Activated naive CD4-positive, alpha-beta T cell treated with anti-CD3 and anti-CD28 coated beads, Interleukin-2, amount 50 U/mL, for 16 hours (primary cell): ENCODE data around the gene GRIN2C.
A peak's percentile ranks its signal among the peaks of the same experiment; 100 is the strongest.
"Not testable (repeated sequence)": the region's sequence is repeated elsewhere in the genome, so short reads cannot be mapped to it uniquely, and the experiment has no call there.

Experiments used
- DNase-seq: peaks from one replicate; pipeline ENCODE4 v3.0.0-alpha.2; 2020

Gene GRIN2C

DNA sequence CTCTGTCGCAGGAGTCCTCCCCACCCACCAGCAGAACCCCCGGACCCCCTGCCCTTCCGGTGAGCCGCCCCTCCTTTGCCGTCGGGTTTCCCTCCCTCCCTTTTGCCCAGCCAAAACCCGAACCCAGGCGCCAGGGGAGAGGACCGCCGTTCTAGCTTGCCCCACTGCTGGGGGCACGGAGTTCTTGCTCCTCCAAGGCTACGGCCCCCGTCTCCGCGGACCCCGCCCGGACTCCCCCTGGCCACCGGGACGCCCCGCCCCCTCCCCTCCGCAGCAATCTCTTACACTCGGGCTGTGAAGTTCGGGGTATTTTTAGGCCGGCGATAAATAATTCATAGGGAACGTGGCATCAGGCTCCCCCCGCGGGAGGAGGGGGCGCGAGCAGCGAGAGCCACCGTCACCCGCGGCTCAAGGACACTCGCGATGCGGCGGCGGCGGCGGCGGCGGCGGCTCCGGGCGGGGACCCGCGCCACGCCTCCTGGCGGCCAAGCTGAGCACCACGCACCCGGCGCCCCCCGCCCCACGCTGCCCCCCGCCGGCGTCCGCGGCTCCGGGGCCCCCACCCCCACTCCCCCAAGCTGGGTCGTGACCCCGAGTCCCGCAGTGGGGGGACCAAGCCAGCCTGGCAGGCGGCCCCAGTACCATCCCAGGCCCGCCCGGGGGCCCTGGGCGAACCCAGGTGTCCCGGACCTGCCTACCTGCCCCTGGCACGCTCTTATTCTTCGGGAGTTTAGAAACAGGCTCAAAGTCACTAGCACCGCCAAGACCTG, at the start of gene GRIN2C:
Gene GRIN2C, minus strand, starts transcription at position 427 of the 770 bp plus-strand sequence. CDS start 4,793 bp downstream, outside the sequence.
- DNase-seq: peak; percentile 50

DNA sequence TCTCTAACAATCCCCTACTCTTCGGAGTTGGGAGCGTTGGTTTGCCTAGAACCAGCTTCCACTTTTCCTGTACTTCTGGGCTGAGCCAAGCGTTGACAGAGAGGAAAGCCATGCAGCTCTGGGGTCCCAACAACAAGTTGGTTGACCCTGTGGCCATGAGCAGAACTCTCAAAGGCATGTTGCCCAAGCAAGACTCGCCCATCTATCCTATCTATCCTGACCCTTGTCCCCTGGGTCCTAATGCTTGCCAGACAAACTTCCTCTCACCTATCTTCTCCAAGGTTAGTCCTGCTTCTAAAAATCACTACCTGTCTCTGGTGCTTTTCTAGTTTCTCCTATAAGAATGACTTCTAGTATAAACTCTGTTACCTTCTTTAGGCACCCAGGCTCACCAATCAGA, 49.4 kb upstream of the GRIN2C start:
- DNase-seq: not testable (repeated sequence)

- no peak for DNase-seq
These were observed 47.3 kb upstream of the GRIN2C start for GRCh38 chr17:74907012-74907411.

DNA sequence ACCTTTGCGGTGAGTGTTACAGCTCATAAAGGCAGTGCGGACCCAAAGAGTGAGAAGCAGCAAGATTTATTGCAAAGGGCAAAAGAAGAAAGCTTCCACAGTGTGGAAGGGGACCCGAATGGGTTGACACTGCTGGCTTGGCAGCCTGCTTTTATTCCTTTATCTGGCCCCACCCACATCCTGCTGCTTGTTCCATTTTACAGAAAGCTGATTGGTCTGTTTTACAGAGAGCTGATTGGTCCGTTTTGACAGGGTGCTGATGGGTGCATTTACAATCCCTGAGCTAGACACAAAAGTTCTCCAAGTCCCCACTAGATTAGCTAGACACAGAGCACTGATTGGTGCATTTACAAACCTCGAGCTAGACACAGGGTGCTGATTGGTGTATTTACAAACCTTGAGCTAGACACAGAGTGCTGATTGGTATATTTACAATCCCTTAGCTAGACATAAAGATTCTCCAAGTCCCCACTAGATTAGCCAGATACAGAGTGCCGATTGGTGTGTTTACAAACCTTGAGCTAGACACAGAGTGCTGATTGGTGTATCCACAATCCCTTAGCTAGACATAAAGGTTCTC, 46.6 kb upstream of the GRIN2C start:
- DNase-seq: not testable (repeated sequence)

DNA sequence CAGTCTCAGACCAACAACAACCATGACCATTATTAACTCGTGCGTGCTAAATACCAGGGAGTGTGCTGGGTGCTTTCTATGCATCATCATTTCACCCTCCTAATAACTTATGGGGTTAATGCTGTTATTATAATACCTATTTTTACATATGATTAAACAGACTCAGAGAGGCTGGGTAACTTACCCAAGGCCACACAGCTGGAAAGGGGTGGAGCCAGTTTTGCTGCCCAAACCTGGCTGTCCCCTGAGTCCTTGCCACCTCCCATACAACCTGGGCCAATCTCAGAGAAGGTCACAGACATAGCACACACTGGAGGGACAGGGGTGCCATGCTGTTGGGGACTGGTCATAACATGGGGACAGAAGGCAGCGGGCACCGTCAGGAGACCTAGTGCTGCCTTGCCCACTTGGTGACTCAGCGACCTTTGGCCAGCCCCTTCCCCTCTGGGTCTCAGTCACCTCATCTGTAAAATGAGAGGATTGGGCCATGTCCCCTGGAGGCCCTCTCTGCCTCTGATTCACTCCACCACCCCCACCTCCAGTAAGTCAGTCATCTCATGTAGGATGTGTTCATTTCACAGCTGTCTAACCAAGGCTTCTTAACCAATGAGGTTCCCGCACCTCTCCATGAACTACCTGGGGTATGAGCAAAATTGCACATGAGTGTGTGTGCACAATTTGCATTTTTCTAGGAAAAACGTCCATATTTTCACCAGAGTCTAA, 45.2 kb upstream of the GRIN2C start:
- DNase-seq: no peak

GRCh38 chr17:74903671-74904070, 44.0 kb upstream of the GRIN2C start:
- DNase-seq: no peak

- no peak for DNase-seq
These were observed 43.3 kb upstream of the GRIN2C start for GRCh38 chr17:74903034-74903433.

- no peak for DNase-seq
These were observed 41.9 kb upstream of the GRIN2C start for GRCh38 chr17:74901353-74902135.

DNA sequence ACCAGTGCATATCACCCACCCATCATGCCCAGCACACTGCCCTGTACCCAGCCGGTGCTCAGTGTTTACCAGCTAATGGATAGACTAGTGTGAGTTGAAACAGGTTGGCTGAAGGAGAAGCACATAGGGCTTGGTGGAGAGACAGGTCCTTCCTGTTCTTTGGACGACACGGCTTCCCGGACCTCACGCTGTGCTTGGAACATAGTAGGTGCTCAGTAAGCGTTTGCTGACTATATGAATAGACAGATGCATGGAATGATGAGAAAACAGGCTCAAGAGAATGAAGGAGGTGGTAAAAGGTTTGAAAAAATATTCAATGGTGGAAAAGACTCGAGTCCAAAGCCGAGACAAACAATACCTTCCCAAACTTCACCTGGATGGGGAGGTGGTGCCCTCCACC, 40.5 kb upstream of the GRIN2C start:
- DNase-seq: no peak

DNA sequence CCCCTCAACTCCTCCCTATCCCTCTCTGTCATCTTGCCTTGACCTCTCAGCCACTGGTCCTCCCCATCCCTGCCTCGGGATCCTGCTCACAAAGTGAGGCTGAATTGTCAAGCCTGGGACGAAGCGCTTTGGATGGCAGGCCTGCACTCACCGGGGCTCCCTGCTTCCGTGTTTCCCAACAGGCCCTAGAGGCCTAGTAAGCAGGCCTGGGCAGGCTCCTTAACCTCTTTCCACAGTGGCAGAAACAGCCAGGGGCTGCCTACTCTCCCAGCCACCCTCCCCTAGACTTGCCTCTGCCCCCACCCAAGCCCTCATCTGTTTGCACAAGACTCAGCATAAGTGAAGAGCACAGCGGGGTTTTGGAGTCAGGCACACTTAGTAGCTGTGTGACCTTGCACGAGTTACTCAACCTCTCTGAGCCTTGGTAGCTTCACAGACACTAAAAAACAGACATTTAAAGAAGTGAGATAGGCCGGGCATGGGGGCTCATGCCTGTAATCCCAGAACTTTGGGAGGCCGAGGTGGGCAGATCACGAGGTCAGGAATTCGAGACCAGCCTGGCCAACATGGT, 38.8 kb upstream of the GRIN2C start:
- no peak for DNase-seq

- no peak for DNase-seq
These were observed 34.4 kb upstream of the GRIN2C start for GRCh38 chr17:74893936-74894671.

GRCh38 chr17:74892974-74893911, 33.6 kb upstream of the GRIN2C start, which contains the start of gene FADS6:
Gene FADS6 (minus strand): TSS chr17:74893633. CDS start chr17:74893595, 38 bp downstream.
- peak; percentile 19 for DNase-seq

DNA sequence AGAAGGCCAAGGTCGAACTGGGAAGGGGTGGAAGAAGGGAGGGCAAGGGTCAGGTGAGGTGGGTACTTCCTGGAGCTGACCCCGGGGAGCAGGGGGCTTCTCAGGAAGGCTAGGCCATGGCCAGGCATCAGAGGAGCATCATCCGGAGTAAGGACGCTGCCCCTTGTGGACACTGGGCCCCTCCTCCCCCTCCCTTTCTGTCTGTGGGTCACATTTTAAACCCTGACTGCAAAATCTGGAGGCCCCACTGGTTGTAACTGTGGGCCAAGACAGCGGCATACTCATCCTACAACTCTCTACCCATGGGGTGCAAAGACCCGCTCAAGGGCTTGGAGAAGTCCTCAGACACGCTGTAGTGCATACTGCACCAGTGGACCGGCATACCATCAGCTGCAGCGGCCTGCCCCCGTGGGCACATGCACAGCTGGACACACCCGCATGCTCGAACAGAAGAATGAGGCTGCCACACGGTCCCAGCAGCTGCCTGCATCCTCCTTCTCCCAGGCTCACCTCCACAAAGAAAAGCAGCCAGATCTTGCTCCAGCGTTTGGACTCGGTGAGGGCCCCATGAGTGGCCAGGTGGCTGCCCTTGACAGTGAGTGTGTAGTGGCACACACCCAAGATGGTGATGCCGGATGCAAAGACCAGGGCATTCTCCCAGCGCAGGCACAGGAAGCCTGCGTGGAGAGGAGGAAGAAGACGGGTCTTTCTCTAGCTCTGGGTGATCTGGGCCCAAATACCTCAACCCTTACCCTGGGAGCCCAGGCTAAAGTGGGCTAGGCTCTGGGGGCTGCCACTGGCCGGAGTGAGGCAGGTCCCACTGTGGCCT, 32.5 kb upstream of the GRIN2C start:
- DNase-seq: no peak

DNA sequence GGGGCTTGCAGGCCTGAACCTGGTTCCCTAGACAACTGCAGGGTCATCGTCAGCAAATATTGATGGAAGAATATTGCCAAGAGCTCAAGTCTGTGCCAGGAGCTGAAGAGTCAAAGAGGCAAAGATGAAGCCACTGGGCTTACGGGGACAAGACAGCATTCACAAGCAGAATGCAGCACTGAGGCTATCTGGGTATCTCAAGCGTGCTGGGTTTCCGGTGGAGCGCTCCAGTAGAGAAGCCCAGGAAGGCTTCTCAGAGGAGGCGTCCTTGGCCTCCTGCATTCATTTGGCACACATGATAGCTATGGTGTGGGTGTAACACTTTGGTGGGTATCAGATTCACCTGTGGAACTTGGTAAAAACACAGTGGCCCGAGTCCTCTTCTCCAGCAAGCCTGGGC, 30.9 kb upstream of the GRIN2C start:
- no peak for DNase-seq

DNA sequence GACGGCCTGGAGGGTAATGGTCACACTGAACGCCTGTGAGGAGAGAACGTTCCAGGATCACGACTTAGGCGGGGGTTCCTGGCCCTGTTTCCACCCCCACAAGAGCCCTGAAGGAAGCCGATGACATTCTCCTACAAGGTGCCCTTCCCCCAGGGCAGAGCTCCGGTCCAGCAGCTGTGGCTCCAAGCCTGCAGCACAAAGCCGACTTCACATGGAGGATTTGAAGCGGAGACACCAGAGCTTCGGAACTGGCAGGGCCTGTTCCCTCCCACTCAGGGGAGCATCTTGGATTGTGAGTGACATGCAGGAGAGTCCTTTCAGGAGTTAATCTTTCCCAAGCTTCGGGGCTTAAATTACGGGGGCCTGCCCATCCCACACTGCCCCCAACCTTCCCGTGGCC, 28.8 kb upstream of the GRIN2C start:
- DNase-seq: no peak

GRCh38 chr17:74883241-74883745, 23.6 kb upstream of the GRIN2C start:
- no peak for DNase-seq

DNA sequence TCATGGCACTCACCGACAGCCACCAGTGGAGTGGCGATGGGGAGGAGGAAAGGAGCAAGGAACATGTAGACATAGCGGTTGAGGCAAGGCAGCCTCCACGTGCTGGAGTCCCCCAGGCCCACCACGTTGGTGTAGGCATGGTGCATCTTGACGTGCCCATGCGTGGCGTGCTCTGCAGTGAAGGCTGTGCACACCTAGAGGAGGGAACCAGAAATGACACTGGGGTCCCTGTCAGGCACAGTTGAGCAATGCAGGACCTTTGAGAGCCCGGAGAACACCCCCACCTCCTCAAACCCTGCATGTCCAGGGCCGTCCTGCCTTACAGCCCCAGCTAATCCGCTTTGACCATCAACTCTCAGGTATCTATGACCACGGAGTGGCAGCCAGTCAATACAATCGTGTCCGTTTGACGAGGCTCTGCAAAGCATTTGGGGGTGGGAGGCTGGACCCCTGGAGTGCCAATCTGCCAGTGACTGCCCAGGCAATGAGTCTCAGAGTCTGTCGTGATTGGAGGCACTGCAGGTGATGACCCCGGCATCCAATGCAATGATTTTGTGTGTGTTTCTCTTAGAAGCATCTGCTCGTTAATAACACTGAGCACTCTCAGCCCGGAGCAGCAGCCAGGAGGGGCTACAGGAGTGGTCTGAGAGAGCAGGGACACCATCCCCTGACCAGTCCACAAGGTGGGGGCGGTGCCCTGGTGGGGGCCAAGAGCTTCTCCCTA, 23.0 kb upstream of the GRIN2C start:
- no peak for DNase-seq

- DNase-seq: no peak
These were observed 21.4 kb upstream of the GRIN2C start for GRCh38 chr17:74881073-74881472.

GRCh38 chr17:74879308-74879707, 19.6 kb upstream of the GRIN2C start:
- DNase-seq: no peak
